Measurements from ENCODE around the gene ACSL1. TPM values are rescaled to one million over a fixed set of nuclear protein-coding genes. Genes with fewer than 3 reads are reported as not detected.

Gene ACSL1
- total and polyA plus RNA-seq, 2 of the 8 experiments (the other 6 are each of a cell fraction or from before 2014, with no cell fraction given), result 2.3 to 8.7 TPM

DNA sequence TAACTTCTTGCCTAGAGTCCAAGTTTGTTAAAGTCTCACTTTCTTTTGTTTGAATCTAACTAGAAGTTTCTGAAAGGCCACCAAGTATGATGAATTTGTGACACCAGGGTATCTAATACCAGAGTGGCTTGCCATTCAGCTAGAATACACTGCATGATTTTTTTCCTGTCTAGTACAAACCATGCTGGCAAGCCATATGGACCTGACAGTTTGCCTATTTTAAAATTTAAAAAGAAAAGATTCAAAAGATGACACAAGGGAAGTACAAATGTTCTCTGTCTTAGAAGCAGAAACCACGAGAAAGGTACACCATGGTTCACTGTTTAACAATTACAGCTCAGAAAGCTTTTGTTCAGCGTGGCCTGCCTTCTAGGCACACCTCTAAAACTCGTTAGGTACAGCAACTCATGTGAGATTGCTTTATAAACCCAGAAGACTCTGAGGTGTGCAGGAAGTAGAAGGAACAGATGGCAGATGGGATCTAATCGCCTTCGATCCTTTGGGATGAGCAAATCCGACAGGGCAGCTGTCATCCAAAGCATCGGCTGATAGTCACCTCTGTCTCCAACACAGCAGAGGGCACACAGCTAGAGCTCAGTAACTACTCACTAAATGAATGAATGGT is 56.5 kb downstream of the ACSL1 start:
- Histone ChIP-seq H3K23ac (ENCODE audit: insufficient read length) (no peak overlapping the region), H4K91ac (replicated peaks; ENCODE audit: insufficient read length, low read length) (no peak overlapping the region), H3K79me1 (ENCODE audit: low read depth, low read length) (no peaks in the 10 kb centered on the region), H3K27ac (ENCODE audit: low read depth, low read length) (no peak overlapping the region), H2BK5ac (ENCODE audit: low read depth, low read length) (no peak overlapping the region), H4K8ac (ENCODE audit: extremely low read depth, insufficient read depth, low read length) (no peak overlapping the region), H3K79me2 (ENCODE audit: control insufficient read depth in 1 of 2, insufficient read depth in 2 of 2, low read length in 2 of 2) (no peaks in the 10 kb centered on the region), H2BK20ac (ENCODE audit: low read length) (no peak overlapping the region), H3K4me3 (ENCODE audit: extremely low read depth in 1 of 4, insufficient read depth in 2 of 4, low read depth in 3 of 4, low read length in 4 of 4) (no peak overlapping the region), H4K5ac (ENCODE audit: insufficient read length, low read depth, low read length) (no peak overlapping the region), H2AFZ (ENCODE audit: low read length) (no peak overlapping the region), H2BK12ac (ENCODE audit: low read depth, low read length) (no peak overlapping the region), H2AK5ac (ENCODE audit: low read depth, low read length) (no peak overlapping the region), H2BK120ac (replicated peaks; ENCODE audit: low read depth, low read length) (no peak overlapping the region), H3K18ac (ENCODE audit: extremely low read depth, low read length) (no peak overlapping the region), H3K9ac (replicated peaks in 1 of 4; ENCODE audit: extremely low read depth in 1 of 4, low read depth in 3 of 4, low read length in 3 of 4) (no peak overlapping the region), H3K27me3 (replicated peaks in 1 of 4; ENCODE audit: control insufficient read depth in 3 of 4, extremely low read depth in 1 of 4, insufficient read depth in 3 of 4, low read length in 3 of 4) (no peaks in the 10 kb centered on the region), H3K4me2 (ENCODE audit: insufficient read depth in 1 of 2, low read depth in 2 of 2, low read length in 2 of 2) (no peak overlapping the region), H4K20me1 (replicated peaks in 1 of 2; ENCODE audit: control insufficient read depth in 1 of 2, insufficient read depth in 2 of 2, low read length in 2 of 2) (no peaks in the 10 kb centered on the region), H3K4me1 (replicated peaks in 1 of 4; ENCODE audit: control insufficient read depth in 3 of 4, insufficient read depth in 4 of 4, low read length in 3 of 4) (no peaks in the 10 kb centered on the region), H3K36me3 (ENCODE audit: control insufficient read depth in 2 of 4, insufficient read depth in 4 of 4, low read length in 3 of 4) (no peaks in the 10 kb centered on the region), H3K23me2 (ENCODE audit: low read depth, low read length) (no peaks in the 10 kb centered on the region), H3K9me3 (ENCODE audit: insufficient read depth in 2 of 2, low read depth in 1 of 2, low read length in 1 of 2) (no peaks in the 10 kb centered on the region), H3K4ac (replicated peaks; ENCODE audit: insufficient read length, low read depth, low read length) (no peak overlapping the region), H3K56ac (replicated peaks; ENCODE audit: insufficient read length, low read depth, low read length) (no peak overlapping the region), H3K14ac (ENCODE audit: insufficient read length) (no peak overlapping the region), H2BK15ac (ENCODE audit: low read length) (no peak overlapping the region)
- POLR2A ChIA-PET (ENCODE audit: partially characterized antibody), result interaction anchor here (1.2 kb wide), 1 partner anchor 12 kb away, joined by 3 read pairs; no protein-coding TSS in a partner anchor
- DNase-seq (ENCODE audit: low read depth in 1 of 2, low spot score in 2 of 2) (no peak), FAIRE-seq (no peak)
- 91% methylated on average over 7 of the region's 7 CpGs; no CpG with 5 or more reads in 1 of the 2 experiments for WGBS, 2 experiments (ENCODE audit: extremely low coverage in 1 of 2, insufficient coverage in 1 of 2, insufficient read length in 1 of 2, insufficient replicate concordance in 2 of 2, low coverage in 1 of 2, low lambda C conversion rate in 2 of 2, missing lambda C conversion rate in 1 of 2)
- CTCF ChIA-PET (ENCODE audit: partially characterized antibody), result interaction anchor here (0.9 kb wide), 1 partner anchor 22 kb away, joined by 3 read pairs; no protein-coding TSS in a partner anchor
- TF ChIP-seq EGR1 (IDR thresholded peaks at IDR 0.05; ENCODE audit: borderline replicate concordance, low read depth, low read length) (no peak), BCL11A (IDR thresholded peaks at IDR 0.05; ENCODE audit: low read depth in 2 of 2, low read length in 2 of 2) (no peak), HDAC2 (IDR thresholded peaks at IDR 0.05; ENCODE audit: borderline replicate concordance in 1 of 2, low read depth in 2 of 2, low read length in 2 of 2) (no peak), JUND (IDR thresholded peaks at IDR 0.05; ENCODE audit: low read length) (no peak), PHF8 (conservative IDR thresholded peaks at IDR 0.05; ENCODE audit: low read depth, low read length) (no peak), RXRA (IDR thresholded peaks at IDR 0.05; ENCODE audit: insufficient read depth, low read depth, low read length) (no peak), TAF7 (optimal IDR thresholded peaks at IDR 0.05; ENCODE audit: borderline replicate concordance, low read depth, low read length) (no peak), POLR2A (IDR thresholded peaks at IDR 0.05; ENCODE audit: control extremely low read depth in 1 of 2, low read depth in 2 of 2, low read length in 2 of 2) (no peak), TAF1 (IDR thresholded peaks at IDR 0.05; ENCODE audit: low read depth, low read length) (no peak), KDM1A (IDR thresholded peaks at IDR 0.05; ENCODE audit: borderline replicate concordance, low read length) (no peak)
- TF ChIP-seq, protein P1, sequence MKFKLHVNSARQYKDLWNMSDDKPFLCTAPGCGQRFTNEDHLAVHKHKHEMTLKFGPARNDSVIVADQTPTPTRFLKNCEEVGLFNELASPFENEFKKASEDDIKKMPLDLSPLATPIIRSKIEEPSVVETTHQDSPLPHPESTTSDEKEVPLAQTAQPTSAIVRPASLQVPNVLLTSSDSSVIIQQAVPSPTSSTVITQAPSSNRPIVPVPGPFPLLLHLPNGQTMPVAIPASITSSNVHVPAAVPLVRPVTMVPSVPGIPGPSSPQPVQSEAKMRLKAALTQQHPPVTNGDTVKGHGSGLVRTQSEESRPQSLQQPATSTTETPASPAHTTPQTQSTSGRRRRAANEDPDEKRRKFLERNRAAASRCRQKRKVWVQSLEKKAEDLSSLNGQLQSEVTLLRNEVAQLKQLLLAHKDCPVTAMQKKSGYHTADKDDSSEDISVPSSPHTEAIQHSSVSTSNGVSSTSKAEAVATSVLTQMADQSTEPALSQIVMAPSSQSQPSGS (IDR thresholded peaks at IDR 0.05; ENCODE audit: low read length), result no peak
- TF ChIP-seq, protein P2, sequence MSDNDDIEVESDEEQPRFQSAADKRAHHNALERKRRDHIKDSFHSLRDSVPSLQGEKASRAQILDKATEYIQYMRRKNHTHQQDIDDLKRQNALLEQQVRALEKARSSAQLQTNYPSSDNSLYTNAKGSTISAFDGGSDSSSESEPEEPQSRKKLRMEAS (IDR thresholded peaks at IDR 0.05), result no peak

Measured in H1 (cell line).